Measurements from ENCODE around the gene HK1.
"Not testable (repeated sequence)": the region's sequence is repeated elsewhere in the genome, so short reads cannot be mapped to it uniquely, and the experiment has no call there.

The HK1 gene

DNA sequence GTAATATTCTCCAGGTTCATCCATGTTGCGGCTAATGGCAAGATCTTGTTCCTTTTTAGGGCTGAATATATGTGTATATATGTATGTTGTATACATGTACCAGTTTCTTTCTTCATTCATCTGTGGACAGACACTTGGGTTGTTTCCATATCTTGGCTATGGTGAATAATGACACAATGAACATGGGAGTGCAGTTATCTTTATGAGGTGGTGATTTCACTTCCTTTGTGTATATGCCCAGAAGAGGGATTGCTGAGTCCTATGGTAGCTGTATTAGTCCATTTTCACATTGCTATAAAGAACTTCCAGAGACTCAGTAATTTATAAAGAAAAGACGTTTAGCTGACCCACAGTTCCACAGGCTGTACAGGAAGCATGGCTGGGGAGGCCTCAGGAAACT lies 155.9 kb downstream of the HK1 start:
- DNase-seq, result no peak

GRCh38 chr10:69434926-69435325 lies 156.6 kb downstream of the HK1 start:
- DNase-seq, result no peak

GRCh38 chr10:69435966-69436520 lies 157.7 kb downstream of the HK1 start:
- DNase-seq, result no peak

- DNase-seq, result no peak
These were observed 159.3 kb downstream of the HK1 start for GRCh38 chr10:69437321-69438259.

- no peak for DNase-seq
These were observed 160.4 kb downstream of the HK1 start for GRCh38 chr10:69438536-69439349.

DNA sequence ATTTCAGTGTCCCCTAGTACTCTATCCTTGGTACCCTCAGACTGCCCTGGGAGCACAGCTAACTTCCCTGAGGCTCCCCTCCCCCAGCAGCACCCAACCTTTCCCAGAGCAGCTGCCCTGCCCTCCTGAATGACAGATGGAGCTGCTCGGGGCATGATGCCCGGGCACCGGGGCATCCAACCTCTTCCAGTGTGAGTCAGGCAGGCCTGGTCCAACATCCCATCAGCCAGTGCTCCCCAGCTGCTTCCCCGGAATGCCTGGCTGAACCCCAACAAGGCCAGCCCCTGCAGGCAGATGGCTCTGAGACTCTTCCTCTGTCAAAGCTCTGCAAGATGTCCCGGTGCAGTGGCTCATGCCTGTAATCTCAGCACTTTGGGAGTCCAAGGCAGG lies 161.0 kb downstream of the HK1 start:
- DNase-seq, result no peak

DNA sequence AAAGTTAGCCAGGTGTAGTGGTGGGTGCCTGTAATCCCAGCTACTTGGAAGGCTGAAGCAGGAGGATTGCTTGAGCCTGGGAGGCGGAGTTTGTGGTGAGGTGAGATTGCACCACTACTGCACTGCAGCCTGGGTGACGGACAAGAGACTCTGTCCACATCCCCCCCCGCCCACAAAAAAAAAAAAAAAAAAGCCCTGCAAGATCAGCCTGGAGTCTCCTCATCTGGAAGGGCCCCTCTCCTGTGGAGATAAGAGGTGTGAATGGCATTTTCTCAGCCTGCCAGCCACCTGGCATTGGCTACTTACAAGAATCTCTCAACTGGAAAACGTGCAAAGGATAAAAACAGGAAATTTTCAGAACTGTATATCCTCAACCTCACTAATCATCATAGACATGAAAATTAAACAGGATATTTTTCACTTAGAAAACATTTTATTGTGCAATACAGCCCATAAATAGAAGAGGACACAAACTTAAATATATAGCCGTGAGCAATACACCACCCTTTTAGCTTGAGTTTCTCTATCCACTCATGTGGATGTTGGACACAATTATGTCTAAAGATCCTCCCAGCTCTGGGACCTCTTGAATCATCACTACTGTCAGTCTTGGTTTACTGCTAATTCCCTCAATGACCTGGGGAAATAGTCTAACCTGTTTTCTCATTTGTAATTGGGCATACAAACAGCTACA lies 161.7 kb downstream of the HK1 start:
- no peak for DNase-seq

- no peak for DNase-seq
These were observed 165.1 kb downstream of the HK1 start for GRCh38 chr10:69443354-69443753.

DNA sequence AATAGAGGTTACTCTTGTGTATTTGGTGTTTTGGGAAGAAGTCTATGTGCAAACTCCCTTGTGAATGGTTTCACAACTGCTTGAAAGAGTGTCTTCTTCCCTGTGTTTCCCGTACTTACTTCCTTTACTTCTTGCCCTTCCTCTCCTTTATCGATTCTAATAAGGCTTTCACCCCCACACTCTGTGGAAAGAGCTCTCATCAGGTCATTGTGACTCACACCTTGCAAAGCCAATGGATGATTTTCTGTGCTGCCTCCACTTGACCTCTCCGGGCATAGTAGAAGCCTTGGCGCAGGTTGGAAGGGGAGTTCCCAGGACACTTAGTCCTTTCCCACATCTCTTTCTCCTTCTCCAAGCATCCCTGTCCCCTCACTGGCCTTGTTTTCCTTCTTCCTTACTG lies 166.7 kb downstream of the HK1 start:
- no peak for DNase-seq

DNA sequence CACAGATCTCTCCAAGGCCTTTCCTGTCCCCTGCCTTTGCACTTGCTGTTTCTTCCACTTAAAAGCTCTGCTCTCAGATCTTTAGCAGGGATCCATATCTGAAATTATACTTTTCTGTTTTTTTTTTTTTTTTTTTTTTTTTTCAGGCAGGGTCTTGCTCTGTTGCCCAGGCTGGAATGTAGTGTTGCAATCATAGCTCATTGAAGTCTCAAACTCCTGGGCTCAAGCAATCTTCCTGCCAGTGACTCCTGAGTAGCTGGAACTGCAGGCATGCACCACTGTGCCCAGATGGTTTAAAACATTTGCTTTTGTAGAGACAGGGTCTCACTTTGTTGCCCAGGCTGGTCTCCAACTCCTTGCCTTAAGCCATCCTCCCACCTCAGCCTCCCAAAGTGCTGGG lies 167.9 kb downstream of the HK1 start:
- no peak for DNase-seq

DNA sequence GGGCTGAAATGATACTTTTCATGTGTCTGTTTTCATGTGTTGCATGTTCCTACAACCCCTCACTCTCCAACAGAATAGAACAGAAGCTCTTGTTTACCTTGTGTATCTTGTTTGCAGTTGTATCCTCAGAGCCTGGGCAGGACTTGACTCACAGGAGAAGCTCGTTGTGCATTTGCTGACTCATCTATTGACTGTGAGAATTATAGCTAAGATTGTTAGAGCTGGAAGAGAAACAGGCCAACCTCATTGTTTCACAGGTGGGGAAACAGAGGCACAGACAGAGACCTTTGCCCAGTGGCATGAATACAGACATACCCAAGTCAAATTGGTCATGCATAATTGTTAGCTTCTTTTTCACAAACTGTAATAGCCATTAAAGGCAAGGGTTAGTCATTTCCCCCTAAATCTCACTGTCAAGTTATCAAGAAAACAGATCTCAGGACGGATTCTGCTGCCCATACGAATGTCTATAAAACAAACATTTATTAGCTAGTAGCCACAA lies 168.4 kb downstream of the HK1 start:
- DNase-seq, result peak; percentile 47

DNA sequence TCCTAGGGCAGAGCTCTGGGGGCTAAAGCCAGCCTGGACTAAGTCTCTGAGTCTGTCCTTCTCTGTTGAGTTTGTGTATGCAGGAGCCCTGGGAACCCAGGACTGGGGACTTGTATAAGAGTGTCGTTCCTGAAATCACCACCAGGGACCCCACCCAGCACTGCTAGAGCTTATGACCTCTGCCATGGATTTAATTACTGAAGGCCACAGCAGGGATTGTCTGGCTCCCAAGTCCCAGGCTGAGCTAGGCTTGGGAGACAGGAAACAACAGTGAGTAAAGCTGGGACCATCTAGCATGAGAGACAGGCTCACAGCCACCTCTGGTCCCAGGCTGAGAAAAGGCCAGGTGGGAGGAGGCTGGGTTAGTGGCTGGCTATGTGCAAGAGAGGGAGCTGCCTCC lies 171.5 kb downstream of the HK1 start:
- peak; percentile 59 for DNase-seq

DNA sequence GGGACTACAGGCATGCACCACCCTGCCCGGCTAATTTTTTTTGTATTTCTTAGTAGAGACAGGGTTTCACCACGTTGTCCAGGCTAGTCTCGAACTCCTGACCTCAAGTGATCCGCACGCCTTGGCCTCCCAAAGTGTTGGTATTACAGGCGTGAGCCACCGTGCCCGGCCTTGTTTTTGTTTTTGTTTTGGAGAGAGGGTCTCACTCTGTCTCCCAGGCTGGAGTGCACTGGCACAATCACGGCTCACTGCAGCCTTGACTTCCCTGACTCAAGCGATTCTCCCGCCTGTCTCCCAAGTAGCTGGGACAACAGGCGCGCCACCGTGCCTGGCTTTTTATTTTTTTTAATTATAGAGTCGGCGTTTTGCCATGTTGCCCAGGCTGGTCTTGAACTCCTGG lies 172.1 kb downstream of the HK1 start:
- not testable (repeated sequence) for DNase-seq

GRCh38 chr10:69451209-69451783 lies 173.0 kb downstream of the HK1 start, which contains the start of gene TSPAN15:
Gene TSPAN15 (plus strand): TSS chr10:69451465. CDS start chr10:69451595, 130 bp downstream.
- DNase-seq, result peak; percentile 84

All from activated CD4-positive, alpha-beta T cell treated with anti-CD3 and anti-CD28 coated beads, Interleukin-2, amount 50 U/mL, for 16 hours (primary cell).